NCI-H187 (cell line): ENCODE results near the gene DPYSL5.
"Not testable (repeated sequence)": the region's sequence is repeated elsewhere in the genome, so short reads cannot be mapped to it uniquely, and the experiment has no call there.

Experiments used
- DNase-seq, 2 experiments: peaks; one replicate each; lab custom pipeline; 2025; lab: John Stamatoyannopoulos, UW

Gene DPYSL5

DNA sequence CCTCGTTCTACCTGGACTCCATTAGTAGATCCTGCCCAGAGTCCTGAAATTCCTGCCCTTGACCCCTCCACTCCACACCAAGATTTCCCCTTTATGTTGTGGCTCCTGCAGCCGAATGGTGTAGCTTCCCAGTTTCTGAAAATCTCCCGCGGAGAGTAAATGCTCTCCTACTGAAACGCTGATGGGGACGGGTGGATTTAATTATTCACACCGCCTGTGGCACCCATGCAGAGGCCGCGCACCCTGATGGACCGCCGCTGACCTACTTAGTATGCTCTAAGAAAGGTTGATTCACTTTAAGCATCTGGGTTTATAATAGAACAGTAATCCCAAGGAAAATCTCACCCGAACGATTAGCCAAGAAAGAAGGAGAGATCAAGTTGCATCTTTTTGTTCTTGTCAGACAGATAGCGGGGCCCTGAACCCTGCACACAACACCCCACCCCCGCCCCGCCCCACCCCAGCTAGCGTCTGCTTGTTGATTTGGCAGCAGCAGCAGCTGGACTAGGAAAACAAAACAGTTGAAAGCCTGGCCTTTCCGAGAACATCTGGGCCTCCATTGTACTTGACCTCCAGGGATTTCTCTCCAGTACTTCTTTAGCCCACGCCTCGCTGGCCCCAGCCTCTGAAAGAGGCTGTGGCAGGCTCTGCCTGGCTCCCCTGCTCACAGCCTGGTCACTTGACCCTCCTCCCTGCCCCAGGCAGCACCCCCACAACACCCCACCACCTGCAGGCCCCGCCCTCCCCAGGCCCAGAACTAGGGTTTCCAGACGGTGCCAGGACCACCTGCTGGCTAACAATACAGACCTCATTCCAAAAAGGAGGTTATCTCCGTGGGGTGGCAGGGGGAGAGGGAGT, 53.6 kb downstream of the DPYSL5 start:
- DNase-seq = no peak

GRCh38 chr2:26903676-26904075, 55.7 kb downstream of the DPYSL5 start:
- no peak for DNase-seq

- no peak for DNase-seq
Measured at GRCh38 chr2:26904839-26905238, 56.9 kb downstream of the DPYSL5 start.

- DNase-seq = no peak
Measured at GRCh38 chr2:26905341-26906198, 57.6 kb downstream of the DPYSL5 start.

- no peak for DNase-seq
Measured at GRCh38 chr2:26907416-26907815, 59.5 kb downstream of the DPYSL5 start.

DNA sequence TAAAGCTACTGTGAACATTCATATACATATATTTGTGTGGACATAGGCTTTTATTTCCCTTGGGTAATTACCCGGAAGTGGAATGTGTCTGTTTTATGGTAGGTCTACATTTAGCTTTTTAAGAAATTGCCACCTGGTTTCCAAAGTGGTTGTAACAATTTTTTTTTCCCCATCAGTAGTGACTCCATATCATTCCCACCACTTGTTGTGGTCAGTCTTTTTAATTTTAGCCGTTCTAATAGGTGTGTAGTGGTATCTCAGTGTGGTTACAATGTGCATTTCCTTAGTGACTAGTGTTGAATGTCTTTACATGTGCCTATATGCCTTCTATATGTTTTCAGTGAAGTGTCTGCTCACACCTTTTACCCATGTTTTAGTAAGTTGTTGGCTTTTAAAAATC, 62.2 kb downstream of the DPYSL5 start:
- no peak for DNase-seq

- peak in 1 of 2 experiments; percentile 46 for DNase-seq
Measured at GRCh38 chr2:26911911-26912861, 64.3 kb downstream of the DPYSL5 start.

GRCh38 chr2:26913606-26913998, 65.7 kb downstream of the DPYSL5 start:
- DNase-seq = no peak

- DNase-seq = no peak
Measured at GRCh38 chr2:26913999-26914658, 66.2 kb downstream of the DPYSL5 start.

DNA sequence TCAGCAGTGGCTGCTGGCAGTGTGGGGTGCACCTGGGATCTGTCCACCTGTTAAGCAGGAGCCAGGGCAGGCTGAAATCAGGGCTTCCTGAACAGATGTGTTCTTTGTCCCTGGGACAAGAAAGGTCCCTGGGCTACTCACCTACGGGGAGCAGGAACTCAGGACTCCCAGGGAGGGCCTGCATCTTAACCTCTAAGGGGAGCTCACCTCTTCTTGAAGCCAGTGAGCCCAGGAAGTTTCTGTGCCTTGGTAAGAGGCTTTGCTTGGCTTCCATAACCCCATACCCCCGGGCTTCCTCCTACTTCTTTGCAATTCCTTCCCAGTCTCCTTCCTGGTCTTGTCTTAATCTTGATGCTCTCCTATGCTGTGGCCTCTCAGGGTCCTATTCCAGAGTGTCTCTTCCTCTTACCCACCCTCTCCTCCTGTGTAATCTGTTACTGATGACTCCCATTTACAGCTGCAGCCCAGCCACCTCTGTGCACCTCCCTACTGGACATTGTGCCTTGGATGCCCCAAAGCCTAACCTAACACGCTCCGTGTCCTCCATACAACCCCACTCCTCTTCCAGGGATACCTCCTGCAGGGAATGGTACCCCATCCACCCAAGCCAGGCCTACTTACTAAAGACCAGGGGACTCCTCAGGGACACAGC, 66.9 kb downstream of the DPYSL5 start:
- no peak for DNase-seq

DNA sequence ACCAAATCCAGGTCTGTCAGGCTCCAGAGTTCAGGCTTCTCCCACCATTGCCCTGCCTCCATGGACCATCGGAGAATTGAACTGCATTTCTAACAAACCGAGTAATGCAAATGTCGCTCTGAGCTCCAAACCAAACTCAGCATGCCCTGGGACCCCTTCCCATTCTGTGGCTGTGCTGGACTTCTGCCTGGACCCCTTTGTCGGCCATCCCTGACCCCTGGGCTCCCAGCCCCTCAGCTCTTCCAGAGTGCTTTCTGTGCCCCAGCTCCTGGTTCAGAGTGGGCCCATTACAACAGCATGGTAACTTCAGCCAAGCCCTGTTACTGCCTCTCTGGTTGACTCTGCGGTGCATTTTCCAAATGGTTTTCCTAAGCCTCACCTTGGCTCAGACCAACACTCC, 67.4 kb downstream of the DPYSL5 start:
- DNase-seq = no peak

- DNase-seq = no peak
Measured at GRCh38 chr2:26916128-26916692, 68.3 kb downstream of the DPYSL5 start.

DNA sequence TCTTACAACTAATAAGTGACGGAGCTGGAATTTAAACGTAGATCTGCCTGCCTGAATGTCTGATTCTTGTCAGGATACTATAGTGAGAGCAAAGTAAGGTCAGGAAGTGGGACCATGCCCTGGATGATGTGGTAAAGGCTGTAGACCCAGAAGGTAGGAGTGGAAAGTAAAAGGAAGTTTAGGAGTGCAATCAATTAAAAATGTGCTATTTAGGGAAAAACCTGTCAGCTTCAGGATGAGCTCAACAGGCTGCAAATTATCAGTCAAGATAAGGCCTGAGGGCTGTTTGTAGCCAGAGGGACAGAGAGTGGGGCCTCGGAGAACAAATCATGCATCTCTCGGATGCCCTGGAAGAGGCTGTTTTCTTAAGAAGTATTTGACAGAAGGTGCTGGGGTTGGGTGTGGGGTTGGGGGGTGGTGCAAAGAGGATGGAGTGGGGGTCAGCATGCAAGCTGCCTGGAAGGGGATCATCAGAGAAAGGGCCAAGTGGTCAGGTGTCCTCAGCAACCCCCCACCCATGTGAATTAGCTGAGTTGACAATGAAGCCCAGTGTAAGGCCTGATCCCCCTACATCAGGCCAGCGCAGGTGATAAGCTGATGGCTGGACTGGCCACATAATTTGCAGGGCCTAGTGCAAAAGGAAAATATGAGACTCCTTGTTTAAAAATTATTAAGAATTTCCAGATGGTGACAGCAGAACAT, 69.4 kb downstream of the DPYSL5 start:
- no peak for DNase-seq

GRCh38 chr2:26921323-26921722, 73.4 kb downstream of the DPYSL5 start:
- DNase-seq = no peak

DNA sequence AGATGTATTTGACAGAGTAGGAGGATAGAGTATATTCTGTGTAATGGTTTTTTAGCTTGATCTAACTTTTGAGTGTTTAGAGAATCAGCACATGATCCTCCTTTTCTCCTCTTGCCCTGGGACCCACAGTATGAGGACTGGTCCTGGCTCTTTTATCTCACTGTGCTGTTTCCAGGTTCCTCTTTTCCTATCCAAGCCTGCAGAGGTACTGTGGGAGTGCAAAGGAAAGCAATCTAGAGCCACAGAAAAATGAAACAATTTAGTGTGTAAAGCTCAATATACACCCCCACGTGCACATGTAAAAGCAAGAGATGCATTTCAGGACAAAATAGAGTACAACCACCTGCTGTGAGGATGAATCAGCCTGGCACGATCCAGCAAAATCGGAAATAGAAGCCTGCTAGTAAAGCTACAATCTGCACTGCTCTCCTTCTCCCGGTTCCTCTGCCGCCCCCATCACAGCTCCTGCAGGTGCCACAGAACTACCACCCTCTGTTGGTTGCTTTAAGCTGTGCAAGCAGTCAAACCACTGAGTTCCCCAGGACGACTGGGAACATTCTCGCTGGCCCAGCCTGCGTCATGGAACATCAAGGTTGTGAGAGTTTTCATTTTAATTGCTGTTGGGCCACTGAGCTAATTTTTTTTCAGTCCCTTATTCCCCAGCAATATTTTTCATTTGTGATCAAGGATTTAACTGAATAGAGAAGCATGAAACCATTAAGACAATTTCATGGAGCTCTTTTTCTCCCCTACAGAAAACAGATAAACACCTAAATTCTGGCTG, 74.7 kb downstream of the DPYSL5 start:
- peak in 1 of 2 experiments; percentile 36 for DNase-seq

DNA sequence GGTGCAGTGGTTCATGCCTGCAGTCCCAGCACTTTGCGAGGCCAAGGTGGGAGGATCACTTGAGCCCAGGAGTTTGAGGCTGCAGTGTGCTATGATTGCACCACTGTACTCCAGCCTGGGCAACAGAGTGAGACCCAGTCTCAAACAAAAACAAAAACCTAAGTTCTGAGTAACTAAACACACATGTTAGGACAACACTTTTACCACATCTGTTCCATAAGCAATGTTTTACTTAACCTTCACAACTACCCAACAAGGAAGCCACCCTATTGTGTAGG, 75.2 kb downstream of the DPYSL5 start:
- not testable (repeated sequence) for DNase-seq

- no peak for DNase-seq
Measured at GRCh38 chr2:26924731-26925099, 76.8 kb downstream of the DPYSL5 start.

DNA sequence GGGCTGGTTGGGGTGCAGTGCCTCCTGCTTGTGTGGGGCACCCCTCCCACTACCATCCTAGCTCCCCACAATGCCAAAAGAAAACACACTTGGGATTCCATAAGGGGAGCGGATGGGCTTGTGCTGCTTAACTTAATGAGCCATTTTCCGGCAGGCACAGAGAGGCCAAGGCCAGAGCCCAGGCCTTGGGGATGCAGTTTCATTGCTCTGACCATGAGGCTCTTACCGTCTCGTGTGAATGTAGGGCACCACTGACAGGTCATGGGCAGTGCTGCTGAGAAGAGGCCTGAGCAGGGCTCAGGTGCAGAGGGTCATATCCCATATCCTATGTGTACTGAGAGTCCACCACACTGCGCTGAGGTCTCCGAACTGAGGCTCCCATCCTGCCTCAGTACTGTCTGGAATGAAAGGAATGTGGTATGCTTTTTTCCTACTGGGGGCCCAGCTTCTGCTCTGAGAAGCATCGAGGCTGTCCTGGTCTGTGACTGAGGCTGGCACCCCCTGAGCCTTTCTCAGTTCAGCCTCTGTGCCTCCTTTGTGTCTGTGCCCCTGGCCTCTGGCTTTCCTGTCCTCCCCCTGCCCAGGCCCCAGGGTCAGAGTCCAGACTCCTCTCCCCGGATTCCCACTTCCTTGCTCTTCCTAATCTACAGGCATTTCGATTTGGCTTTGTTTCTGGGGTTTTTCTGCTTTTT, 77.3 kb downstream of the DPYSL5 start:
- no peak for DNase-seq

DNA sequence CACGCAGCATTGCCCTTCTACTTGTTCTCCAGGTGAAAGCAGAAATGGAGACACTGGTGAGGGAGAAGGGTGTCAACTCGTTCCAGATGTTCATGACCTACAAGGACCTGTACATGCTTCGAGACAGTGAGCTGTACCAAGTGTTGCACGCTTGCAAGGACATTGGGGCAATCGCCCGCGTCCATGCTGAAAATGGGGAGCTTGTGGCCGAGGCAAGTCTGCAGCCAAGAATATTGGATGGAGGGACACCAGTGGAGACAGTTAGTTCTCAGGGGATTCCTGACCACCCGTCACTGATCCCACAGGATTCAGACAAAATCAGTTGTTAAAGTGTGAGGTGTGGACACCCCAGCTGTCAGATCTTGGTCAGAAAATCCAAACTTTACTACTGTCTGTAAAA, 79.3 kb downstream of the DPYSL5 start:
- no peak for DNase-seq
